ENCODE measurements around the gene SUCLG2.

Gene SUCLG2

DNA sequence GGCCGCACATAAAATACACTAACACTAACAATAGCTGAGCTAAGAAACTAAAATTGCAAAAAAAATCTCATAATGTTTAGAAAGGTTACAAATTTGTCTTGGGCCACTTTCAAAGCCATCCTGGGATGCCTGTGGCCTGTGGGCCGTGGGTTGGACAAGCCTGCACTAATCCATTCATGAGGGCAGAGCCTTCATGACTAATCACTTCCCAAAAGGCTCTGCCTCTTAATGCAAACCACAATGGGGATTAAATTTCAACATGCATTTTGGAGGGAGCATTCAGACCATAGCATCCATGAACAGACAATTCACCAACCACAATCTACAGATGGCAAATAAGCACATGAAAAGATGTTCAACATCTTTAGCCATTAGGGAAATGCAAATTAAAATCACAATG is 128.2 kb downstream of the SUCLG2 start:
- H3K4me3 ChIP-seq (ENCODE audit: low read length): no peak overlapping the region
- no peak overlapping the region for H3K9ac ChIP-seq (ENCODE audit: low read depth, low read length)
- no peaks in the 10 kb centered on the region for H3K9me3 ChIP-seq (ENCODE audit: insufficient read depth, low read depth, low read length)
- peaks cover 7% of the 10 kb centered on the region for H3K36me3 ChIP-seq (ENCODE audit: insufficient read depth, low read depth, low read length)
- H3K27ac ChIP-seq (ENCODE audit: low read length): no peak overlapping the region
- H3K4me1 ChIP-seq (ENCODE audit: insufficient read depth, low read length): 0 out of 2 replicates have a peak, but pooled peaks cover 1% of the 10 kb centered on the region
- H3K27me3 ChIP-seq (ENCODE audit: insufficient read depth, low read length): no peaks in the 10 kb centered on the region

DNA sequence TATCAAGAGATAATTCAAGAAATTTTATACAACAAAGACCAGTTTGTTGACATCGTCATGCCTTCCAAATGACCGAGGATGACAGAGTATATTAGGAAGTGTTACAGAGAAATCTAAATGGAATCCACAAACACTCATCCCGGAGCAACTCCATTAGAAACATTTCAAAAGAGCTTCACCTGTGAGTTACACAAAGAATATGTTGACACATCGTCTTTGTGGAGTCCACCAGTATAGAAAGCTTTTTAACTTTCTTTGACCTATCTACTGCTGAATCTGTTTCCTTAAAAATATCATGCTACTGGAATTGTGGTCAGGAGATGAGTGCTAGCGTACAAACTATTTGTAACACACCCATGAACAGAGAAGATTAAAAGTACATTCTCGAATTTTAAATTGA is 130.4 kb downstream of the SUCLG2 start:
- H3K36me3 ChIP-seq (ENCODE audit: insufficient read depth, low read depth, low read length): peaks cover 10% of the 10 kb centered on the region
- no peaks in the 10 kb centered on the region for H3K9me3 ChIP-seq (ENCODE audit: insufficient read depth, low read depth, low read length)
- no peaks in the 10 kb centered on the region for H3K27me3 ChIP-seq (ENCODE audit: insufficient read depth, low read length)
- no peak overlapping the region for H3K9ac ChIP-seq (ENCODE audit: low read depth, low read length)
- H3K27ac ChIP-seq (ENCODE audit: low read length): no peak overlapping the region
- H3K4me3 ChIP-seq (ENCODE audit: low read length): no peak overlapping the region
- H3K4me1 ChIP-seq (ENCODE audit: insufficient read depth, low read length): no peaks in the 10 kb centered on the region

DNA sequence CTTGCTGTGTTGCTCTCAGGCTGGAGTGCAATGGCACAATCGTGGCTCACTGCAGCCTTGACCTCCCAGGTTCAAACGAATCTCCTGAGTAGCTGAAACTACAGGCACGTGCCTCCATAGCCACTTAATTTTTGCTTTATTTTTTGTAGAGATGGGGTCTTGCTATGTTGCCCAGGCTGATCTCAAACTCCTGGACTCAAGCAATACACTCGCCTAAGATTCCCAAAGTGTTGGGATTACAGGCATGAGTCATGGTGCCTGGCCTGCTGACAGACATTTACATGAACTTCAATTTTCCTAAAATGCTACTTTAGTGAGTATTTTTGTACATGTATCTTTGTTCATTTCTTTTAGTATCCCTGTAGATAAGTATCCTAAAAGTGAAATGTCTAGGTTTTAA is 132.3 kb downstream of the SUCLG2 start:
- Histone ChIP-seq H3K4me1 (ENCODE audit: insufficient read depth, low read length) (no peaks in the 10 kb centered on the region), H3K9ac (ENCODE audit: low read depth, low read length) (no peak overlapping the region), H3K4me3 (ENCODE audit: low read length) (no peak overlapping the region), H3K27me3 (ENCODE audit: insufficient read depth, low read length) (no peaks in the 10 kb centered on the region), H3K9me3 (ENCODE audit: insufficient read depth, low read depth, low read length) (no peaks in the 10 kb centered on the region), H3K27ac (ENCODE audit: low read length) (no peak overlapping the region), H3K36me3 (ENCODE audit: insufficient read depth, low read depth, low read length) (peaks cover 10% of the 10 kb centered on the region)

DNA sequence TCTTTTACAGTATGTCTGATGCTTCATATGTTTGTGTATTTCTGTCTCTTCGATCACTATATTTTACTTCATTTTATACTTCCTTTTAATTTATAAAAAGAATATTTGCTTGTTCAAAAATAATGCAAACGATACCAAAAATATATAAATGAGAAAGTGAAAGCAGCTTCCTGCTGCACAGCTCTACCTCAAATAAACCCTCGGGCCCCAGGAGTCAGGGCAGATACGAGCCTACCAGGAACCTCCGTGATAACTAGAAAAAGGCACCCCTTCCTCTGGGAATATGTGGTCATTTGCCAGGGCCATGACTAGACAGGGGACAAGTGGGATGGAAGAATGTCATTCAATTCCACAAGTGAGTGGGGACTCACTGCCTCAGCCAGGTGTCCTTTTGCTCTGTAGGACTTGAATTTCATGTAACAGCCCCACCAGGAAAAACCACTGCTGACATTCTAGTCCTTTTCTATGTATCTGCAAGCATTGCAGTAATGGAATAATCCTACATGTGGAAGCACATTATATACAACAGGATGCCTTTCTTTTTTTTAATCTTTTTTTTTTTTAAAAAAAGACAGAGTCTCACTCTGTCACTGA is 133.3 kb downstream of the SUCLG2 start:
- no peak overlapping the region for H3K4me3 ChIP-seq (ENCODE audit: low read length)
- no peaks in the 10 kb centered on the region for H3K27me3 ChIP-seq (ENCODE audit: insufficient read depth, low read length)
- H3K4me1 ChIP-seq (ENCODE audit: insufficient read depth, low read length): peaks cover under 1% of the 10 kb centered on the region; the same call in 1 of the 2 replicates
- no peaks in the 10 kb centered on the region for H3K9me3 ChIP-seq (ENCODE audit: insufficient read depth, low read depth, low read length)
- no peak overlapping the region for H3K27ac ChIP-seq (ENCODE audit: low read length)
- H3K36me3 ChIP-seq (ENCODE audit: insufficient read depth, low read depth, low read length): peaks cover 9% of the 10 kb centered on the region; the same call in 1 of the 2 replicates
- H3K9ac ChIP-seq (ENCODE audit: low read depth, low read length): no peak overlapping the region

DNA sequence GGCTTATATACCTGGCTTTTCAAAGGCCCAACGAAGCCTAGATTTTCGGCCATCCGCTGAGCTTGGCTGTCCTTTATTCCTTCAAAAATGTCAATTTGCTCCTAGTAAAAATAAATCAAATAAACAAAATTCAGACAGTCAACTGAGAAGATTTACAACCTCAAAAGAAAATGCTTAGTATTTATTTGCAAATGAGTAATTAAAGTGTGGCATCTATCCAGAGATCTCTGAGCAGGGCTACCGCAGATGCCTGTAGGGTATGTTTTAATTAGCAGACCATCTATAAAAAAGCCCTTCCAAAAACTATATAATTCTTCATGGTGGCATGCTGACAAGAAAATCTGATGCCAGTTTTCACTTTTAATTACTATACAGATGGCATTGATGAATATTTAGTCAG is 136.2 kb downstream of the SUCLG2 start:
- Histone ChIP-seq H3K4me1 (ENCODE audit: insufficient read depth, low read length) (peaks cover 6% of the 10 kb centered on the region; the same call in 1 of the 2 replicates), H3K27me3 (ENCODE audit: insufficient read depth, low read length) (no peaks in the 10 kb centered on the region), H3K4me3 (ENCODE audit: low read length) (no peak overlapping the region), H3K9me3 (ENCODE audit: insufficient read depth, low read depth, low read length) (no peaks in the 10 kb centered on the region), H3K36me3 (ENCODE audit: insufficient read depth, low read depth, low read length) (peaks cover 20% of the 10 kb centered on the region), H3K27ac (ENCODE audit: low read length) (no peak overlapping the region), H3K9ac (ENCODE audit: low read depth, low read length) (no peak overlapping the region)

DNA sequence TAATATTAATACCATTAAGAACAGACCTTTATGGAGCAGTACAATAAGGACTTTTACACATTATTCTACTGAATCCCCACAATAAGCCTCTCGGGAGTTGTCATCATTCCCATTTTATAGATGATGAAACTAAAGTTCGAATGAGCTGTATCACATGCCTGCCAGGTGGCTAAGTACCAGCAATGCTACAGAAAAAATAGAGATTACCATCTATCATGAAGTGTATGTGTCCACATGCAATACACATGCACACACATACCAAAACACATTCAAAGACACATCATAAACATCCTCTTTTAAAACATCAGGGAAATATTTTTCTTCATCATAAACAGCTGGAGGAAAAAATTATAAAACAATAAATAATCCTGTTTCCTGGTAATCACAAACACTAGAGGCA is 136.6 kb downstream of the SUCLG2 start:
- Histone ChIP-seq H3K4me1 (ENCODE audit: insufficient read depth, low read length) (peaks cover 6% of the 10 kb centered on the region; the same call in 1 of the 2 replicates), H3K27ac (ENCODE audit: low read length) (no peak overlapping the region), H3K4me3 (ENCODE audit: low read length) (no peak overlapping the region), H3K36me3 (ENCODE audit: insufficient read depth, low read depth, low read length) (peaks cover 20% of the 10 kb centered on the region), H3K9me3 (ENCODE audit: insufficient read depth, low read depth, low read length) (no peaks in the 10 kb centered on the region), H3K27me3 (ENCODE audit: insufficient read depth, low read length) (no peaks in the 10 kb centered on the region), H3K9ac (ENCODE audit: low read depth, low read length) (no peak overlapping the region)

DNA sequence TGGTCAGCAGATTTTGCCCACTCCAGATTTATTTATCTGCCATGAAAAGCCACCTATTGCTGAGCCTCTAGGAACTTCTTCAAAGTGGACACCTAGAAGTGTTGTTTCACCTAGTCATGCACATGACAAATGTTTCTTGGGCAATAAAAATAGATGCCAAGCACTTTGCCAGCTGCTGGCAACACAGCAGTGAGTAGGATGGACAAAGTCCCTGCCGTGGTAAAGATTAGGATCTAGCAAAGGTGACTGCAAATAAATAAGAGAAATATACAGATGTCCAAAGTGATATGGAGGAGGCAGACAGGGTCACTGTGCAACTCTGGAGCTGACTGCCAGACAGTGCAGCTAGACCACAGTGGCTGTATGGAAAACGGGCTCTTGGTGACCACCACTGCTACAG is 137.9 kb downstream of the SUCLG2 start:
- Histone ChIP-seq H3K36me3 (ENCODE audit: insufficient read depth, low read depth, low read length) (peaks cover 20% of the 10 kb centered on the region), H3K4me3 (ENCODE audit: low read length) (no peak overlapping the region), H3K9me3 (ENCODE audit: insufficient read depth, low read depth, low read length) (no peaks in the 10 kb centered on the region), H3K27me3 (ENCODE audit: insufficient read depth, low read length) (no peaks in the 10 kb centered on the region), H3K27ac (ENCODE audit: low read length) (no peak overlapping the region), H3K9ac (ENCODE audit: low read depth, low read length) (no peak overlapping the region), H3K4me1 (ENCODE audit: insufficient read depth, low read length) (peaks cover 6% of the 10 kb centered on the region; the same call in 1 of the 2 replicates)

DNA sequence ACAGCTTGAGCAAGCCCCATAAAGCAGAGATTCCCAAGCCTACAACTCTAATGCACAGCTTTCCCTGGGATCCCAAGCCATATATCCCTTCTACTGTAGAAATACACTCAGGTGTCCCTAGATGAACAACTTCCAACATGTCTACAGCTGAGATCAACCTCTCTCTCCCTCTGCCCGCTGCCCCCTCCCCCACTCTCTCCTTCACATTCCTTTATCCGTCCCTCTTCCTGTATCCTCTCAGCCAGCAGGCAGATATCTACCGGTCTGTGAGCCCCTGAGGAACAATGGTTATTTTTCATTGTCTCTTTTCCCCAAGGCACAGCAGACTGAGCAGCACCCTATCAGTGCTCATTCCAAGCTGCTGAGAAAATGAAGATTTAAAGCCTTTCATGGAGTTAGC is 138.6 kb downstream of the SUCLG2 start:
- Histone ChIP-seq H3K4me1 (ENCODE audit: insufficient read depth, low read length) (peaks cover 6% of the 10 kb centered on the region; the same call in 1 of the 2 replicates), H3K9ac (ENCODE audit: low read depth, low read length) (no peak overlapping the region), H3K27me3 (ENCODE audit: insufficient read depth, low read length) (no peaks in the 10 kb centered on the region), H3K36me3 (ENCODE audit: insufficient read depth, low read depth, low read length) (peaks cover 20% of the 10 kb centered on the region), H3K9me3 (ENCODE audit: insufficient read depth, low read depth, low read length) (no peaks in the 10 kb centered on the region), H3K4me3 (ENCODE audit: low read length) (no peak overlapping the region), H3K27ac (ENCODE audit: low read length) (no peak overlapping the region)

DNA sequence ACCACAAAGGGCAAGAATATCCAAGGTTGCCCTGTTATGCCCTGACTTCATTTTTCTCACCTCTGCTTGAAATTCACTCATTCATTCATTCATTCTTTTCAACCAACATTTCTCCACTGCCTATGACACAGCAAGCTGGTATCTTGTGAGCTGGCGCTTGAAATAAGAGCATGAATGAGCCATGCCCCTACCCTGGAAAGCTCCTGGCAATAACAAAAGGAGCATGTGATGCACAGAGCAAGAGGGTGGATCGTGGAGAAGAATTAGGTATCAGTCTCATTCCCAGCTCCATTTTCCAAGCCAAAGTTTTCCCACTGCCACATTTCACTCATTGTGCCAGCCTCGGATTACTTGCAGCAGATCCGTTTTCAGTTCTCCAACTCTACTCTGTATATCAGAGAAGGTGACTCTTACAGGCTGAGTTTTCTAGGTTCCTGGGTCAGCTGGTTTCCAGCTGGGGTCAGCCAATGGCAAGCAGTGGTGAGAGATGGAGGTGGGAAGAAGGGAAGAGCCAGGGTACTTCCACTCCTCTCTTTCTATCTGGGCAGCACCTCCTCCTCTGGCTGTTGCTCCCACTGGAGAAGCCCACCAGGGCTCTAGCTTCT is 144.8 kb downstream of the SUCLG2 start:
- peaks cover 5% of the 10 kb centered on the region; the same call in 1 of the 2 replicates for H3K36me3 ChIP-seq (ENCODE audit: insufficient read depth, low read depth, low read length)
- no peaks in the 10 kb centered on the region for H3K27me3 ChIP-seq (ENCODE audit: insufficient read depth, low read length)
- H3K9ac ChIP-seq (ENCODE audit: low read depth, low read length): no peak overlapping the region
- H3K27ac ChIP-seq (ENCODE audit: low read length): no peak overlapping the region
- no peak overlapping the region for H3K4me3 ChIP-seq (ENCODE audit: low read length)
- no peaks in the 10 kb centered on the region for H3K4me1 ChIP-seq (ENCODE audit: insufficient read depth, low read length)
- no peaks in the 10 kb centered on the region for H3K9me3 ChIP-seq (ENCODE audit: insufficient read depth, low read depth, low read length)

DNA sequence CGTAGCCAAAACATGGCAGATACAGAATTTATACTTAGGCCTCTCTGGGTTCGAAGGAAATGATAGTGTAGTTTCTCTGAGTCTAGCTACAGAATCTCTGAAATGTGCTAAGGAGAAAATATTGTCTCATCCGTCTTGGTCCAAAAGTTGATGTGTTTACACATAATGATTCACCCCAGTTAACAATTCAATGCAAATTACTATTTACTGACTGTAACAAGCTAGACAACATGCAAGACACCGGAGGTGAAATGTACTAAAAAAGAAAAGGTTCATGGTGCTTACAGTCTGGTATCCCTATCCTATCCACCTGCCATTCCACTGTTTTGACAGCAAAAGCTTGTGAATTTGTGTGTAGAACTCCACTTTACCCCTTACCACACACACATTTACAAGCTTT is 146.8 kb downstream of the SUCLG2 start:
- Histone ChIP-seq H3K27ac (ENCODE audit: low read length) (no peak overlapping the region), H3K27me3 (ENCODE audit: insufficient read depth, low read length) (no peaks in the 10 kb centered on the region)

DNA sequence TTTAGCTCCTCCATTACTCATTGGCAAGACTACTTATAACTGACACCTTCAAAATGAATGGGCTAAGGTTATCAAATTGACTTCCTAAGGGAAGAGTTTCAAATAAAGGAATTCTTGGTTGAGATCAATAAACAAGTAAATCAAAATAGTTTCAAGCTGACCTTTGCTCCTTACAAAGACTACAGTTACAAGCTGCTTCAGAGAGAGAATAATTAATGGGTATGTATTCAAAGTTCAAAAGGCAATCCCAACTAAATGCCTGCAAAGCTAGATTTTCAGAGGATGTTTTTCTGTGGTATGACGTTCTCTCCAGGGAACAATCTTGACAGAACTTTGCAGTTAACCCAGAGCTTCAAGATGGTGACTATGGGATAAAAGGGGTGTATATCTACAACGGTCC is 153.7 kb downstream of the SUCLG2 start:
- Histone ChIP-seq H3K9ac (ENCODE audit: low read depth, low read length) (no peak overlapping the region), H3K27ac (ENCODE audit: low read length) (no peak overlapping the region), H3K9me3 (ENCODE audit: insufficient read depth, low read depth, low read length) (no peaks in the 10 kb centered on the region), H3K36me3 (ENCODE audit: insufficient read depth, low read depth, low read length) (no peaks in the 10 kb centered on the region), H3K27me3 (ENCODE audit: insufficient read depth, low read length) (no peaks in the 10 kb centered on the region), H3K4me3 (ENCODE audit: low read length) (no peak overlapping the region), H3K4me1 (ENCODE audit: insufficient read depth, low read length) (no peaks in the 10 kb centered on the region)

More for the DNA sequence above, 146.8 kb downstream of the SUCLG2 start:
- no peaks in the 10 kb centered on the region for H3K4me1 ChIP-seq (ENCODE audit: insufficient read depth, low read length)
- no peak overlapping the region for H3K9ac ChIP-seq (ENCODE audit: low read depth, low read length)
- H3K9me3 ChIP-seq (ENCODE audit: insufficient read depth, low read depth, low read length): no peaks in the 10 kb centered on the region
- no peak overlapping the region for H3K4me3 ChIP-seq (ENCODE audit: low read length)
- H3K36me3 ChIP-seq (ENCODE audit: insufficient read depth, low read depth, low read length): no peaks in the 10 kb centered on the region

DNA sequence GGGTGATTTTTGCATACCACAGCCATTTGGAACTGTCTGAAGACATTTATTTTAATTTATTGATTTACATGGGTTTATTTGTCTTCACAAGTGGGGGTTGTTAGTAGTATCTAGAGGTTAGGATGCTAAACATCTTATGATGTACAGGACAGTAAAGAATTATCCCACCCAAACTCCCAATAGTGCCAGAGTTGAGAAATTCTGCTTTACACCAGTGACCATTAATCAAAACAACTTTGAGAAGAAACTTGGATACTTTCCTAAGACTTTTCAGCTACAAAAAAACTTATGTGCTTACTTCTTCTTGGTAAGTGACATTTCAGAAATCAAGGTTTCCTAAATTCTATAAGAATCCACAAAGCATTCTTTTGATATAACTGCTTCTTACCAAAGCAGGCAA is 156.7 kb downstream of the SUCLG2 start:
- H3K36me3 ChIP-seq (ENCODE audit: insufficient read depth, low read depth, low read length): peaks cover 6% of the 10 kb centered on the region; the same call in 1 of the 2 replicates
- H3K4me1 ChIP-seq (ENCODE audit: insufficient read depth, low read length): no peaks in the 10 kb centered on the region
- no peak overlapping the region for H3K4me3 ChIP-seq (ENCODE audit: low read length)
- H3K27me3 ChIP-seq (ENCODE audit: insufficient read depth, low read length): no peaks in the 10 kb centered on the region
- H3K27ac ChIP-seq (ENCODE audit: low read length): no peak overlapping the region
- no peaks in the 10 kb centered on the region for H3K9me3 ChIP-seq (ENCODE audit: insufficient read depth, low read depth, low read length)
- H3K9ac ChIP-seq (ENCODE audit: low read depth, low read length): no peak overlapping the region

All from iPS-20b (cell line).